IMR-90 (cell line): Measurements from ENCODE around the gene OR13C8.
"Not testable (repeated sequence)": the region's sequence is repeated elsewhere in the genome, so short reads cannot be mapped to it uniquely, and the experiment has no call there.

Experiments
- MAFK ChIP-seq: IDR thresholded peaks from 2 replicates; pipeline ENCODE4 v1.6.1; 2012; ENCODE audit warnings: low read depth, low read length, improper control_type of control experiment
- RAD21 ChIP-seq: IDR thresholded peaks from 2 replicates; pipeline ENCODE4 v1.6.1; 2012; ENCODE audit warnings: low read length, improper control_type of control experiment

DNA sequence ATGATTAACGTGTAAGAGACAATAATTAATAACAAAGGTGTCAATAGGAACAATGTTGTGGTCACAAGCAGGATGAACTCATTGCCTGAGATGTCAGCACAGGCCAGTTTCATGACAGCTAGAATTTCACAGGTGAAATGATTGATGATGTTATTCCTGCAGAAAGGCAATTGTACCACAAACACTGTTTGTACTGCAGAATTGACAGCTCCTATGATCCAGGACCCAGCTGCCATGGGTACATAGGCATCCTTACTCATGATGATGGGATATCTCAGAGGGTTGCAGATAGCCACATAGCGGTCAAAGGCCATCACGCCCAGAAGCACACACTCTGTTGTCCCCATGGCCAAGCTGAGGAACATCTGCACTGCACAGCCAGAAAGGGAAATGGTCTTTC is 29.8 kb downstream of the OR13C8 start:
- TF ChIP-seq MAFK, RAD21: not testable (repeated sequence)
